SK-N-SH treated with all-trans-retinoic acid at 6 μM for 48 hours (cell line): ENCODE data around the gene RAB9B.

ENCODE experiments used
- BACH2 ChIP-seq: fragments of 250-450 bp; sonication (Bioruptor Pico); IDR thresholded peaks from 2 replicates; pipeline ENCODE4 v1.9.0; 2021; ENCODE audit warnings: mild to moderate bottlenecking, borderline replicate concordance
- ISL1 ChIP-seq: fragments of 250-450 bp; sonication (Bioruptor Pico); IDR thresholded peaks from 2 replicates; pipeline ENCODE4 v2.1.2; 2022; ENCODE audit warnings: mild to moderate bottlenecking, moderate library complexity
- OSR1 ChIP-seq: fragments of 250-450 bp; sonication (Bioruptor Pico); IDR thresholded peaks from 2 replicates; pipeline ENCODE4 v1.8.0; 2022; ENCODE audit warnings: moderate library complexity, mild to moderate bottlenecking, inconsistent platforms
- PPARA ChIP-seq: fragments of 250-450 bp; sonication (Bioruptor Pico); IDR thresholded peaks from 2 replicates; pipeline ENCODE4 v1.5.0; 2020; ENCODE audit warnings: mild to moderate bottlenecking, borderline replicate concordance
- SNAI2 ChIP-seq: fragments of 250-450 bp; sonication (Bioruptor Pico); IDR thresholded peaks from 2 replicates; pipeline ENCODE4 v1.5.0; 2020; ENCODE audit warnings: mild to moderate bottlenecking, moderate library complexity
- ZC3H10 ChIP-seq: fragments of 250-450 bp; sonication (Bioruptor Pico); IDR thresholded peaks from 2 replicates; pipeline ENCODE4 v1.5.1; 2021; ENCODE audit warnings: mild to moderate bottlenecking, moderate library complexity
- ZFP30 ChIP-seq: fragments of 450-650 bp; formaldehyde crosslinking; IDR thresholded peaks from 2 replicates; pipeline ENCODE4 v1.5.0; 2022; ENCODE audit warnings: mild to moderate bottlenecking, moderate library complexity
- ZNF565 ChIP-seq: fragments of 450-650 bp; formaldehyde crosslinking; conservative IDR thresholded peaks from 2 replicates; pipeline ENCODE4 v1.5.0; 2020; ENCODE audit warnings: low read depth, mild to moderate bottlenecking, moderate library complexity
- ZNF70 ChIP-seq: fragments of 450-650 bp; formaldehyde crosslinking; IDR thresholded peaks from 2 replicates; pipeline ENCODE4 v1.5.0; 2020; ENCODE audit warnings: mild to moderate bottlenecking, moderate library complexity
- ZNF8 ChIP-seq: fragments of 450-650 bp; formaldehyde crosslinking; IDR thresholded peaks from 2 replicates; pipeline ENCODE4 v1.5.0; 2020; ENCODE audit warnings: mild to moderate bottlenecking, moderate library complexity
- TF ChIP-seq, protein P1 (sequence below): fragments of 250-450 bp; sonication (Bioruptor Pico); IDR thresholded peaks from 2 replicates; pipeline ENCODE4 v1.8.0; 2020; ENCODE audit warnings: mild to moderate bottlenecking, moderate library complexity, borderline replicate concordance
- TF ChIP-seq, protein P2 (sequence below): fragments of 250-450 bp; sonication (Bioruptor Pico); IDR thresholded peaks from 2 replicates; pipeline ENCODE4 v1.5.1; 2020; ENCODE audit warnings: low read depth, mild to moderate bottlenecking, moderate library complexity

DNA sequence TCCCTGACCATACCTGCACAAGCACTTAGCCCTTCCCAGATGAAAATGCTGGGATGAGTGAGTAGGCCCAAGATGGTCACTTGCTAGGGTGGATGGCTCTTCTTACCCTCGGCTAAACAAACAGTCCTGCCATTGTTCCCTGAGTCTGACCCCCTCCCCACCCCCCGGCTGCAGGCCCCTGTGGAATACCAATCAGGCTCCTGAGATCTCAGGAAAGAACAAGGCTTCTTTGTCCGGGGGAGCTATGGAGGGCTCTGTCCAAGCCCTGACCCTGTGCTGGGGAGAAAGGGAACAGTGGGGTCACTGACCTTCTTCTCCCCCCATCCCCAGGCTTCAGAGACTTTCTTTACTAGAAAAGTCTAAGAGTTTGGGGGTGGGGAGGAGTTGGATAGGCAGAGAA, 49.4 kb downstream of the RAB9B start:
- TF ChIP-seq ZNF8 (CRISPR knock-in tag) (no peak), ZFP30 (CRISPR knock-in tag) (no peak), SNAI2 (no peak), ZNF565 (no peak), OSR1 (CRISPR knock-in tag) (no peak), ZC3H10 (CRISPR knock-in tag) (no peak), PPARA (no peak), BACH2 (CRISPR knock-in tag) (no peak), ZNF70 (CRISPR knock-in tag) (no peak), ISL1 (CRISPR knock-in tag) (no peak)
- TF ChIP-seq, protein P1, sequence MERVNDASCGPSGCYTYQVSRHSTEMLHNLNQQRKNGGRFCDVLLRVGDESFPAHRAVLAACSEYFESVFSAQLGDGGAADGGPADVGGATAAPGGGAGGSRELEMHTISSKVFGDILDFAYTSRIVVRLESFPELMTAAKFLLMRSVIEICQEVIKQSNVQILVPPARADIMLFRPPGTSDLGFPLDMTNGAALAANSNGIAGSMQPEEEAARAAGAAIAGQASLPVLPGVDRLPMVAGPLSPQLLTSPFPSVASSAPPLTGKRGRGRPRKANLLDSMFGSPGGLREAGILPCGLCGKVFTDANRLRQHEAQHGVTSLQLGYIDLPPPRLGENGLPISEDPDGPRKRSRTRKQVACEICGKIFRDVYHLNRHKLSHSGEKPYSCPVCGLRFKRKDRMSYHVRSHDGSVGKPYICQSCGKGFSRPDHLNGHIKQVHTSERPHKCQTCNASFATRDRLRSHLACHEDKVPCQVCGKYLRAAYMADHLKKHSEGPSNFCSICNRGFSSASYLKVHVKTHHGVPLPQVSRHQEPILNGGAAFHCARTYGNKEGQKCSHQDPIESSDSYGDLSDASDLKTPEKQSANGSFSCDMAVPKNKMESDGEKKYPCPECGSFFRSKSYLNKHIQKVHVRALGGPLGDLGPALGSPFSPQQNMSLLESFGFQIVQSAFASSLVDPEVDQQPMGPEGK: no peak
- TF ChIP-seq, protein P2, sequence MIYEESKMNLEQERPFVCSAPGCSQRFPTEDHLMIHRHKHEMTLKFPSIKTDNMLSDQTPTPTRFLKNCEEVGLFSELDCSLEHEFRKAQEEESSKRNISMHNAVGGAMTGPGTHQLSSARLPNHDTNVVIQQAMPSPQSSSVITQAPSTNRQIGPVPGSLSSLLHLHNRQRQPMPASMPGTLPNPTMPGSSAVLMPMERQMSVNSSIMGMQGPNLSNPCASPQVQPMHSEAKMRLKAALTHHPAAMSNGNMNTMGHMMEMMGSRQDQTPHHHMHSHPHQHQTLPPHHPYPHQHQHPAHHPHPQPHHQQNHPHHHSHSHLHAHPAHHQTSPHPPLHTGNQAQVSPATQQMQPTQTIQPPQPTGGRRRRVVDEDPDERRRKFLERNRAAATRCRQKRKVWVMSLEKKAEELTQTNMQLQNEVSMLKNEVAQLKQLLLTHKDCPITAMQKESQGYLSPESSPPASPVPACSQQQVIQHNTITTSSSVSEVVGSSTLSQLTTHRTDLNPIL: no peak
